ENCODE measurements around the gene APMAP.

DNA sequence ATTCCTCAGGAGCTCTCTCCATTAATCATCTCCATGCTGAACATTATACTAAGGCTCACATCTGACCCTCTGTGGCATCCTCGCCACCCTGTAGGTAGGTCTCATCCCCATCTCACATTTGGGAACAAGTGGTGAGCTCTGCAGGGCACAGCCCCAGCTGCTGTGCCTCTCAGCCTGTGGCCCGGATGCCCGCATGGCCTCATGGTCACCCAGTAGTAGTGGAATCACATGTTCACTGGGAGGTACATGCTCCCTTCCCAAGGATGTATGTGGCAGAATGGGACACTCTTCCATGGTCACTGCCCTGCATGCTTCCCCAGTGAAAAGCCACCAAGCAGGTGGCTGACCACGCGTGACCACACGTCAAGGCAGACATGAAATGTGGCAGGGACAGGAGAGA, 26.3 kb upstream of the APMAP start:
- TF ChIP-seq, protein P1, sequence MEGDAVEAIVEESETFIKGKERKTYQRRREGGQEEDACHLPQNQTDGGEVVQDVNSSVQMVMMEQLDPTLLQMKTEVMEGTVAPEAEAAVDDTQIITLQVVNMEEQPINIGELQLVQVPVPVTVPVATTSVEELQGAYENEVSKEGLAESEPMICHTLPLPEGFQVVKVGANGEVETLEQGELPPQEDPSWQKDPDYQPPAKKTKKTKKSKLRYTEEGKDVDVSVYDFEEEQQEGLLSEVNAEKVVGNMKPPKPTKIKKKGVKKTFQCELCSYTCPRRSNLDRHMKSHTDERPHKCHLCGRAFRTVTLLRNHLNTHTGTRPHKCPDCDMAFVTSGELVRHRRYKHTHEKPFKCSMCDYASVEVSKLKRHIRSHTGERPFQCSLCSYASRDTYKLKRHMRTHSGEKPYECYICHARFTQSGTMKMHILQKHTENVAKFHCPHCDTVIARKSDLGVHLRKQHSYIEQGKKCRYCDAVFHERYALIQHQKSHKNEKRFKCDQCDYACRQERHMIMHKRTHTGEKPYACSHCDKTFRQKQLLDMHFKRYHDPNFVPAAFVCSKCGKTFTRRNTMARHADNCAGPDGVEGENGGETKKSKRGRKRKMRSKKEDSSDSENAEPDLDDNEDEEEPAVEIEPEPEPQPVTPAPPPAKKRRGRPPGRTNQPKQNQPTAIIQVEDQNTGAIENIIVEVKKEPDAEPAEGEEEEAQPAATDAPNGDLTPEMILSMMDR (IDR thresholded peaks at IDR 0.05; ENCODE audit: insufficient read depth, low read length, poor library complexity, severe bottlenecking): no peak
- TF ChIP-seq EZH2phosphoT487 (conservative IDR thresholded peaks at IDR 0.05; ENCODE audit: low read length): no peak
